ENCODE results near the gene TSPOAP1. TPM values are rescaled to one million over a fixed set of nuclear protein-coding genes. Genes with fewer than 3 reads are reported as not detected.

The TSPOAP1 gene
- total RNA-seq, 2 experiments from 2014 or later, result 17.8 to 19.5 TPM

DNA sequence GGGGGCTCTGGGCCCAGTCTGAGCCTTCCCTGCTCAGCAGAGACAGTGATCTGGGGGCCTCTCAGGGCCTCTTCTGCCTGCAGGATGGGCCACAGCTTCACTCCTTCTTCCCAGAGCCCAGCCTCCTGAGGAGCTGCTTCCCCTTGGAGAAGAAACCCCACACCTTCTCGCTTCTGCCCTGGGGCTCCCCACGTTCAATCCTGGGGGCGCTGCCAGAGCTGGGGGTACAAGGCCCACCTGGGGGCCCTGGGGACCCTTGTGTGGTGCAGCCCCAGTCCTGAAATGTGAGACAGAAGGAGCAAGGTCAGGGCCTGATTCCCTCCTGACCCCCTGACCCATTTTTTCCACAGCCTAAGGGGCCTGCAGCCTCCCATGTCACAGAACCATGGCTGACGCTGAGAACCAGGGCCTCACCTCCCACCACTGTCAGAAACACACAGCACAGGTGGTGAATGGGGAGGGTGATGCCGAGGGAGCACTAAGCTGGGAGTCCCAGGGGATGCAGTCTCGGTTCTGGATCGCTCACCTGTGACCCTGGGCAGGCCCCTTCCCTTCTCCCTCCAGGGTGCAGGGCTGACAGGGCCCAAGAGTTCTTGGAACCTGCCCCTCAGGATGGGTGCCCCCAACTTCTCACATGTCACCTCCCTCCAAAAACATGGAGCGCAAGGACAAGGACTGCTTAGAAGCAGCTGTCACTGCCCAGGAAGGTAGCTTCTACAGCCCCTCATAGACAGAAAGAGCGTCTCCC lies 26.2 kb downstream of the TSPOAP1 start:
- Histone ChIP-seq H3K9me3 (ENCODE audit: control insufficient read depth in 1 of 2, insufficient read depth in 1 of 2, low read length in 2 of 2) (no peaks in the 10 kb centered on the region), H3K27me3 (ENCODE audit: control insufficient read depth in 1 of 2, insufficient read depth in 2 of 2, low read length in 2 of 2) (no peaks in the 10 kb centered on the region), H3K4me3 (ENCODE audit: low read length) (no peak overlapping the region), H3K4me1 (ENCODE audit: insufficient read depth, low read length) (peaks cover 8% of the 10 kb centered on the region), H3K36me3 (ENCODE audit: insufficient read depth, low read length) (peaks cover 1% of the 10 kb centered on the region), H3K27ac (ENCODE audit: low read depth in 1 of 2, low read length in 2 of 2) (no peak overlapping the region)
- CTCF ChIA-PET, result no interaction called here
- H3K4me1 Mint-ChIP-seq (ENCODE audit: low read depth), result peaks cover 6% of the 10 kb centered on the region
- ATAC-seq (ENCODE audit: poor library complexity) (no peak), DNase-seq (peak in 1 of 14 experiments; percentile 11)
- no peak overlapping the region for H3K27ac Mint-ChIP-seq
- no peaks in the 10 kb centered on the region for H3K9me3 Mint-ChIP-seq
- no peaks in the 10 kb centered on the region for H3K36me3 Mint-ChIP-seq (ENCODE audit: low read depth)
- POLR2A ChIA-PET, result no interaction called here
- no peak for TF ChIP-seq CTCF (IDR thresholded peaks at IDR 0.05)
- intact Hi-C loops (cut with DNase I, micrococcal nuclease), result no loop called here
- H3K27me3 Mint-ChIP-seq, result no peaks in the 10 kb centered on the region
- no peak overlapping the region for H3K4me3 Mint-ChIP-seq

DNA sequence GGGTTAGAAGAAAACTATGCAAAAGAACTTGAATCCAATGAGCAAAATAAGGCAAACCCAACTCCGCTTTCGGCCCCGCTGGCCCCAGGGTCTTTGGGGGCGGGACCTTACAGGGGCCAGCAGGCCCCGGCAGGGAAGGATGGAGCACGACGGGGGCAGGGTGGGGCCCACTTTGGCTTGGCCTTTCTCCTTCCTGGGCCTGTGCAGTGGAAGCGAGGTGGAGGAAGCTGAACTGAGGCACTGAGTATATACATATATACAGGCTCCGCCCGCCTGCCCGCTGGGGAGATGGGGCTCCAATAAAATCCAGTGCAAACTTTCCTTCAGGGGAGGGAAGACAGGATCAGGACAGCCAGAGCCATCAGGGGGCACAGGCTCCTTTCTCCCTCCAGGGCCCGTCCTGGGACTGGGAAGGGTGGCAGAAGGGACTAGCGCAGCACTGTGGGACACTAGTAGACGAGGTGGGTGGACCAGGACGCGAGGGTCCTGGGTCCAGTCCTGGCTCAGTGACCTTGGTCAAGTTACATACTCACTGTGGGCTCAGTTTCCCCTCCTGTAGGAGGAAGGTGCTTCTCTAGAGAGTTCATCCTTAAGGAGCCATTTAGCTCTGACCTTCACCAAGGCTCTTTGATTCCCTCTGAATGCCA lies 27.0 kb downstream of the TSPOAP1 start:
- Mint-ChIP-seq H3K4me1 (ENCODE audit: low read depth) (peaks cover 6% of the 10 kb centered on the region), H3K9me3 (no peaks in the 10 kb centered on the region), H3K27me3 (no peaks in the 10 kb centered on the region), H3K4me3 (no peak overlapping the region), H3K36me3 (ENCODE audit: low read depth) (no peaks in the 10 kb centered on the region), H3K27ac (no peak overlapping the region)
- DNase-seq, result peak in 1 of 14 experiments; percentile 8
- Histone ChIP-seq H3K9me3 (ENCODE audit: control insufficient read depth in 1 of 2, insufficient read depth in 1 of 2, low read length in 2 of 2) (no peaks in the 10 kb centered on the region), H3K36me3 (ENCODE audit: insufficient read depth, low read length) (no peaks in the 10 kb centered on the region), H3K4me1 (ENCODE audit: insufficient read depth, low read length) (peaks cover 8% of the 10 kb centered on the region), H3K4me3 (ENCODE audit: low read length) (no peak overlapping the region), H3K27ac (ENCODE audit: low read depth in 1 of 2, low read length in 2 of 2) (no peak overlapping the region), H3K27me3 (ENCODE audit: control insufficient read depth in 1 of 2, insufficient read depth in 2 of 2, low read length in 2 of 2) (no peaks in the 10 kb centered on the region)
- ChIA-PET POLR2A (no interaction called here), CTCF (no interaction called here)
- no peak for TF ChIP-seq CTCF (IDR thresholded peaks at IDR 0.05)
- intact Hi-C loops (cut with DNase I, micrococcal nuclease), result no loop called here
- no peak for ATAC-seq (ENCODE audit: poor library complexity)

- H3K4me1 ChIP-seq (ENCODE audit: insufficient read depth, low read length), result peaks cover 8% of the 10 kb centered on the region
- DNase-seq, result no peak
- no peaks in the 10 kb centered on the region for H3K27me3 ChIP-seq (ENCODE audit: control insufficient read depth in 1 of 2, insufficient read depth in 2 of 2, low read length in 2 of 2)
- H3K4me1 Mint-ChIP-seq (ENCODE audit: low read depth), result peaks cover 6% of the 10 kb centered on the region
- H3K36me3 ChIP-seq (ENCODE audit: insufficient read depth, low read length), result no peaks in the 10 kb centered on the region
- H3K36me3 Mint-ChIP-seq (ENCODE audit: low read depth), result no peaks in the 10 kb centered on the region
- no peak for TF ChIP-seq CTCF (IDR thresholded peaks at IDR 0.05)
- no peak overlapping the region for H3K27ac Mint-ChIP-seq
- no peak for ATAC-seq (ENCODE audit: poor library complexity)
- ChIA-PET CTCF (no interaction called here), POLR2A (no interaction called here)
- no peaks in the 10 kb centered on the region for H3K9me3 Mint-ChIP-seq
- H3K4me3 Mint-ChIP-seq, result no peak overlapping the region
- no peak overlapping the region for H3K27ac ChIP-seq (ENCODE audit: low read depth in 1 of 2, low read length in 2 of 2)
- no peak overlapping the region for H3K4me3 ChIP-seq (ENCODE audit: low read length)
- intact Hi-C loops (cut with DNase I, micrococcal nuclease), result no loop called here
- H3K27me3 Mint-ChIP-seq, result no peaks in the 10 kb centered on the region
- H3K9me3 ChIP-seq (ENCODE audit: control insufficient read depth in 1 of 2, insufficient read depth in 1 of 2, low read length in 2 of 2), result no peaks in the 10 kb centered on the region
Measured at GRCh38 chr17:58300336-58300735, 28.3 kb downstream of the TSPOAP1 start.
